Activated CD8-positive, alpha-beta memory T cell treated with anti-CD3 and anti-CD28 coated beads, Interleukin-2, amount 50 U/mL, for 24 hours (primary cell): ENCODE results near the gene FHIT.

Source experiments
- DNase-seq: peaks from one replicate; pipeline ENCODE4 v3.0.0-alpha.2; 2020; ENCODE audit errors: extremely low read depth

FHIT gene

GRCh38 chr3:61251174-61251972 lies at the start of gene FHIT:
Gene FHIT, minus strand, starts transcription at chr3:61251452.
- peak; percentile 81 for DNase-seq

- DNase-seq = no peak
Observed at GRCh38 chr3:61300786-61301185, 49.5 kb upstream of the FHIT start.

- DNase-seq = no peak
Observed at GRCh38 chr3:61300006-61300380, 48.7 kb upstream of the FHIT start.

GRCh38 chr3:61299343-61300005 lies 48.2 kb upstream of the FHIT start:
- DNase-seq = no peak

GRCh38 chr3:61297821-61298220 lies 46.6 kb upstream of the FHIT start:
- no peak for DNase-seq

- DNase-seq = no peak
Observed at GRCh38 chr3:61288446-61288845, 37.2 kb upstream of the FHIT start.

GRCh38 chr3:61283876-61284275 lies 32.6 kb upstream of the FHIT start:
- DNase-seq = no peak

GRCh38 chr3:61278713-61279112 lies 27.5 kb upstream of the FHIT start:
- DNase-seq = no peak

GRCh38 chr3:61277411-61277810 lies 26.2 kb upstream of the FHIT start:
- DNase-seq = no peak

GRCh38 chr3:61269435-61269834 lies 18.2 kb upstream of the FHIT start:
- DNase-seq = no peak

- no peak for DNase-seq
Observed at GRCh38 chr3:61268644-61269043, 17.4 kb upstream of the FHIT start.

GRCh38 chr3:61264281-61264680 lies 13.0 kb upstream of the FHIT start:
- no peak for DNase-seq

- no peak for DNase-seq
Observed at GRCh38 chr3:61257148-61257547, 5.9 kb upstream of the FHIT start.

- no peak for DNase-seq
Observed at GRCh38 chr3:61253756-61254155, 2.5 kb upstream of the FHIT start.

- DNase-seq = no peak
Observed at GRCh38 chr3:61252836-61253235, 1.6 kb upstream of the FHIT start.

GRCh38 chr3:61250784-61251173 lies 473 bp downstream of the FHIT start:
- DNase-seq = no peak

- no peak for DNase-seq
Observed at GRCh38 chr3:61248496-61248895, 2.8 kb downstream of the FHIT start.

- DNase-seq = no peak
Observed at GRCh38 chr3:61247191-61247590, 4.1 kb downstream of the FHIT start.

GRCh38 chr3:61239871-61240270 lies 11.4 kb downstream of the FHIT start:
- DNase-seq = no peak

- no peak for DNase-seq
Observed at GRCh38 chr3:61237858-61238257, 13.4 kb downstream of the FHIT start.

- DNase-seq = no peak
Observed at GRCh38 chr3:61236556-61236955, 14.7 kb downstream of the FHIT start.

GRCh38 chr3:61233746-61234145 lies 17.5 kb downstream of the FHIT start:
- no peak for DNase-seq

GRCh38 chr3:61231693-61232092 lies 19.6 kb downstream of the FHIT start:
- no peak for DNase-seq

- DNase-seq = no peak
Observed at GRCh38 chr3:61227799-61228198, 23.5 kb downstream of the FHIT start.
